GM10248 (cell line): ENCODE measurements around the gene PTK7.
A peak's percentile ranks its signal among the peaks of the same experiment; 100 is the strongest.

ENCODE experiments used
- CTCF ChIA-PET: fragments of 300-600 bp; sonication (Branson Sonifier 250); formaldehyde crosslinking; extraction: SDS; loops from one replicate; lab custom pipeline; 2021; ENCODE audit warnings: antibody characterized with exemption; lab: Yijun Ruan, JAX
- POLR2A ChIA-PET: fragments of 350-650 bp; sonication (Branson Sonifier 250); formaldehyde crosslinking; extraction: SDS; loops from one replicate; lab custom pipeline; 2020; ENCODE audit warnings: antibody characterized with exemption; lab: Yijun Ruan, JAX
- DNase-seq: peaks from one replicate; pipeline ENCODE4 v3.0.0; 2012; ENCODE audit errors: extremely low spot score
- TF ChIP-seq, protein P1 (sequence below): IDR thresholded peaks from 2 replicates; pipeline ENCODE4 v1.5.1; 2012; ENCODE audit warnings: mild to moderate bottlenecking, low read depth; ENCODE audit errors: extremely low read depth, missing control alignments, control extremely low read depth

PTK7 gene

DNA sequence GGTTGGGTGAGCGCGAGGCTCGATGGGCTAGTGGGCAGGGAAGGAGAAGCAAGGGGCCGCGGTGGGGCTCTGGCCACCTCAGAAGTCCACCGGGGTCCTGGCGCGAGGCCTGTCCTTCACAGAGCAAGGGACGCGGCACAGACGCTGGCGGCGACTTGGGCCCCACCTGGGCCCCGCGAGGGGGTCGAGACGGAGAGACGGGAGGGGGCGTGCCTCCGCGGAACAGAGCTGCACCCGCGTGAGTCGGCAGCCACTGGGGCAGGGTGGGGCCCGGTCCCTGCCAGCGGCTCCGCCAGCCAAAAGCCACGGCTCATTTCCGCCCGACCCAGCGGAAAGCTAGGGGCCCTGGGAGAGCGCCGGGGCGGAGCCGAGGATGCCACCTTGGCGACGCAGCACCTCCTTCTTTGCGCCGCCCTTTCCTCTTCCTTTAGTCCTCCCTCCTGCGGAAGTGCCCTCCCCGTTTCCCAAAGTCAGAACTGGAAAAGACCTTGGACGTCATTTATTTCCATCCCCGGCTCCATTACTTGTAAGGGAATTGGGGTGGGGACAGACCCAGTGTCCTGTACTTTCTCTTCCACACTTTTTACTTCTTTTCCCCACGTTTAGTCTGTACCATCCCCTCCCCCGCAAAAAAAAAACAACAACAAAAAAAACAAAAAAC, 22.4 kb upstream of the PTK7 start, which contains the start of gene CUL7:
TSS of gene CUL7 (minus strand) at position 307 of the 661 bp plus-strand sequence. CDS start 1,063 bp downstream, outside the sequence.
- POLR2A ChIA-PET, result interaction anchor here (1.4 kb wide), 1 partner anchor 124 kb away, joined by 3 read pairs; no protein-coding TSS in a partner anchor
- TF ChIP-seq, protein P1, sequence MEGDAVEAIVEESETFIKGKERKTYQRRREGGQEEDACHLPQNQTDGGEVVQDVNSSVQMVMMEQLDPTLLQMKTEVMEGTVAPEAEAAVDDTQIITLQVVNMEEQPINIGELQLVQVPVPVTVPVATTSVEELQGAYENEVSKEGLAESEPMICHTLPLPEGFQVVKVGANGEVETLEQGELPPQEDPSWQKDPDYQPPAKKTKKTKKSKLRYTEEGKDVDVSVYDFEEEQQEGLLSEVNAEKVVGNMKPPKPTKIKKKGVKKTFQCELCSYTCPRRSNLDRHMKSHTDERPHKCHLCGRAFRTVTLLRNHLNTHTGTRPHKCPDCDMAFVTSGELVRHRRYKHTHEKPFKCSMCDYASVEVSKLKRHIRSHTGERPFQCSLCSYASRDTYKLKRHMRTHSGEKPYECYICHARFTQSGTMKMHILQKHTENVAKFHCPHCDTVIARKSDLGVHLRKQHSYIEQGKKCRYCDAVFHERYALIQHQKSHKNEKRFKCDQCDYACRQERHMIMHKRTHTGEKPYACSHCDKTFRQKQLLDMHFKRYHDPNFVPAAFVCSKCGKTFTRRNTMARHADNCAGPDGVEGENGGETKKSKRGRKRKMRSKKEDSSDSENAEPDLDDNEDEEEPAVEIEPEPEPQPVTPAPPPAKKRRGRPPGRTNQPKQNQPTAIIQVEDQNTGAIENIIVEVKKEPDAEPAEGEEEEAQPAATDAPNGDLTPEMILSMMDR, result no peak
- CTCF ChIA-PET, result interaction anchor here (1.0 to 1.3 kb wide), 3 partner anchors 10 to 43 kb away, joined by 3 read pairs; partner anchors contain the start of gene RRP36
- DNase-seq, result peak; percentile 96

DNA sequence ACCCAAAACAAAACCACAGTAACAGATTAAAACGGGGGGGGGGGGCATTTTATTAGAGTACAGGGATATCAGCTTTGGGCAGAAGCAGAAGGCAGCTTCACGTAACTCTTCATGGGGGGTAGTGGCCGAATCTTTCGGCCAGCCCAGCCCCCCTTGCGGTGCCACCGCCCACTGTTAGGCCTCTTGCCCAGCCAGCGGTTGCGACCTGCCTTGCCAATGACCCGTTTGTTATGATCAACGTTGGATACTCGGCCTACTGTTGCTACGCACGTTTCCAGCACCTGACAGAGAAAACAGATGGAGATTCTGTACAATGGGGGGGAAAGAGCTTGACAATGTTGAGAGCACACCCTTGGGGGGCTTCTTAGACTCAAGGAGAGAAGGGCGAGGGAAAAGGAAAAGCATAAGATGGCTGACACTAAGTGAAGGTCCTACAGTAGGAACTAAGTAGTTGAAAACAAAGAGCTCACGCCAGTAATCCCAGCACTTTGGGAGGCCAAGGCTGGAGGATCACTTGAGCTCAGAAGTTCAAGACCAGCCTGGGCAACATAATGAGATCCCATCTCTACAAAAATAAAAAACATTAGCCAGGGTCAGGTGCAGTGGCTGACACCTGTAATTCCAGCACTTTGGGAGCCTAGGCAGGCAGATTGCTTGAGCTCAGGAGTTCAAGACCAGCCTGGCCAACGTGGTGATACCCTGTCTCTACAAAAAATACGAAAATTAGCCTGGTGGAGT, 21.7 kb upstream of the PTK7 start:
- ChIA-PET CTCF (interaction anchor here (0.7 to 2.0 kb wide), 5 partner anchors 11 to 118 kb away, joined by 3 to 5 read pairs (median 3); partner anchors contain the start of gene RRP36), POLR2A (interaction anchor here (0.6 to 1.4 kb wide), 2 partner anchors 59 to 124 kb away, joined by 3 to 5 read pairs; no protein-coding TSS in a partner anchor)
- no peak for DNase-seq
- TF ChIP-seq, protein P1, result no peak

DNA sequence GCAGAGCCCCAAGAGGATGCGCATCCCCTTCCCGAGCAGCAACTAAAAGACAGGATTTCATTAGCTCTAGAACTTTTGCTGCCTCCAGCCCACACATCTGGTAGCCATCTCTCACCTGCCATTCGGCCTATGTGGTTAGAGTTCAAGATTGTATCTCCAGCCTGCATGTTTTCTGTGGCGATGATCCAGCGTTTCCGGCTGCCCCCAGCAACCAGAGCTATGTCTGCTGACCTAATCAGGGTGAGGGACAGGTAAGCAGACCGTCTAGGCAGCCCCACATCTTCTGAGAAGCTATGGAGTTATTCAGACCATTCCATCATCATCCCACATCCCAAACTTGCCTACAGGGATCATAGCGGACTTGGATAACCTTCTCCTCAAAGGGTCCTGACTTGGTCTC, 20.1 kb upstream of the PTK7 start:
- TF ChIP-seq, protein P1, result no peak
- DNase-seq, result no peak
- POLR2A ChIA-PET, result no interaction called here
- CTCF ChIA-PET, result interaction anchor here (1.5 to 2.0 kb wide), 2 partner anchors 59 to 88 kb away, joined by 3 to 5 read pairs; no protein-coding TSS in a partner anchor

DNA sequence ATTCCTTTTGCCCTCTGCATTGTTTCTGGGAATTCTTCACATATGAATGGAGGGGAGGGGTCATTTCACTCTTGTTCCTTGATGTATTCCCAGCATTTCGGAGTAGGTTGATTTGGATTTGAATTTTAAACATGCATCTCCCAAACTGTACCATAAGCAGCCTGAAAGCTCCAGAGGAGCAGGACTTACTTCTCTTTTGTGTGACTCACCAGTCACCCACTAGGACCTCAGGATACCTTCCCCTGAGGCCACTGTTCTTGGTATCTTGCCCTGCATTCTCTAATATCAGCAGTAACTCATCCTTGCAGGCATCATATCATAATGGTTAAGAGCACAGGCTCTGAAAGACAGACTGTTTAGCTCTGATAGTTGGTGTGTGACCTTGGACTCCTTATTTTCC, 17.6 kb upstream of the PTK7 start:
- no peak for DNase-seq
- ChIA-PET CTCF (interaction anchor here (1.1 to 2.0 kb wide), 2 partner anchors 48 to 85 kb away, joined by 3 to 5 read pairs; no protein-coding TSS in a partner anchor), POLR2A (interaction anchor here (1.1 kb wide), 1 partner anchor 10 kb away, joined by 5 read pairs; no protein-coding TSS in a partner anchor)
- TF ChIP-seq, protein P1, result no peak

DNA sequence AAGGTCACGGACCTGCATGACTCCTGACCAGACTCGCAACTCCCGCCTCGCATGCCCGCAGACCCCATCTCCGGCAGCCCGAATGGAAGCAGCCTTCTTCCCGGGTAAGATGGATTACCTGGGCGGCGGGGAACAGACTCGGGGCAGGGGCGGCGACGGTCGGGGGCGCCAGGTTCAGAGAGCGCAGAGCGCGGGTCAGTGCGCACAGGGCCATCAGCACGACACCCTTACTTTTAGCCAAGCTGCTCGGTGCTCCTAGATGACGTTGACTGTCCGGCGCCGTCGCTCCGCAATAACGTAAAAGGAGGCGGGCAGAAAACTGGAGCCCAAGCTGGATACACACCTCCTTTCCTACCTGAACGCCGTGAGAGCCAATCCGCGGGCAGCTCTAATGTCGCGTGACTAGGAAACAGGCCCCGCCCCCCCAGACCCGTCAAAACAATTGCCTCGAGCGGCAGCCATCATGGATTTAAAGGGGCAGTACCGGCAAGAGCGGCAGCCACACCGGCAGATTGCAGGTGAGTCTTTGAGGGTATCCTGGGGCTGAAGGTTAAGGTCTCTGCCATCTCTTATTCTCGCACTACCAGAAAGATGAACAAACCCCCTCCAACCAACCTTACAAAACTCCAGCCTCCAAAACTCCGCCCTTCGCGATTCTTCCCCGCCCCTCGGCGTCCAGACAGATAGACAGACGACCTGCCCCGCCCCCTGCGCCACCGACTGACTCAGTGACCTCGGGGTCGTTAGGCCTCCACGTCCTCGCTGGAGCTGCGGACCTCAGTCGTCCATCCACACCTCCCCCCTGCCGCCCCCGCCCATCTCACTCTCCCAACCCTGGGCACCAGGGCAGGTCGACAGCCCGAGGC, 16.7 kb upstream of the PTK7 start, which contains the start of the genes KLC4 and MRPL2:
TSS of gene KLC4 (plus strand) at position 464 of the 866 bp plus-strand sequence. CDS start 1,705 bp downstream, outside the sequence.
TSS of gene MRPL2 (minus strand) at position 267 of the 866 bp plus-strand sequence. CDS start at position 214, 53 bp downstream.
- ChIA-PET POLR2A (interaction anchor here (1.1 kb wide), 1 partner anchor 11 kb away, joined by 5 read pairs; no protein-coding TSS in a partner anchor), CTCF (interaction anchor here (1.1 to 2.0 kb wide), 3 partner anchors 25 to 84 kb away, joined by 3 to 5 read pairs (median 3); no protein-coding TSS in a partner anchor)
- peak; percentile 100 for DNase-seq
- TF ChIP-seq, protein P1, result no peak
